CD4-positive, alpha-beta T cell treated with Interleukin-15 for 1 hour (primary cell): ENCODE results near the gene DRGX.

Source experiments
- DNase-seq: peaks from one replicate; pipeline ENCODE4 v3.0.0-alpha.2; 2020

DRGX gene

GRCh38 chr10:49395741-49396665 lies at the start of gene DRGX:
Gene DRGX, minus strand, starts transcription at chr10:49396089. Its CDS starts 649 bp downstream, at chr10:49395440.
- DNase-seq: no peak

GRCh38 chr10:49444349-49444748 lies 48.5 kb upstream of the DRGX start:
- DNase-seq: no peak

GRCh38 chr10:49442863-49443262 lies 47.0 kb upstream of the DRGX start:
- DNase-seq: no peak

GRCh38 chr10:49441488-49442476 lies 45.9 kb upstream of the DRGX start:
- no peak for DNase-seq

- no peak for DNase-seq
These were observed 39.3 kb upstream of the DRGX start for GRCh38 chr10:49435225-49435624.

- no peak for DNase-seq
These were observed 37.2 kb upstream of the DRGX start for GRCh38 chr10:49433069-49433468.

- no peak for DNase-seq
These were observed 35.5 kb upstream of the DRGX start for GRCh38 chr10:49431426-49431825.

- no peak for DNase-seq
These were observed 33.6 kb upstream of the DRGX start for GRCh38 chr10:49429458-49429857.

- DNase-seq: no peak
These were observed 30.8 kb upstream of the DRGX start for GRCh38 chr10:49426490-49427360.

GRCh38 chr10:49419005-49419404 lies 23.1 kb upstream of the DRGX start:
- no peak for DNase-seq

GRCh38 chr10:49418328-49418727 lies 22.4 kb upstream of the DRGX start:
- no peak for DNase-seq

- DNase-seq: no peak
These were observed 22.1 kb upstream of the DRGX start for GRCh38 chr10:49418053-49418326.

GRCh38 chr10:49417311-49418052 lies 21.6 kb upstream of the DRGX start:
- no peak for DNase-seq

GRCh38 chr10:49415846-49416245 lies 20.0 kb upstream of the DRGX start:
- no peak for DNase-seq

- DNase-seq: no peak
These were observed 19.2 kb upstream of the DRGX start for GRCh38 chr10:49415109-49415508.

GRCh38 chr10:49414496-49414895 lies 18.6 kb upstream of the DRGX start:
- DNase-seq: no peak

- DNase-seq: no peak
These were observed 16.7 kb upstream of the DRGX start for GRCh38 chr10:49412571-49412970.

- no peak for DNase-seq
These were observed 14.6 kb upstream of the DRGX start for GRCh38 chr10:49410365-49411074.

GRCh38 chr10:49409755-49410154 lies 13.9 kb upstream of the DRGX start:
- DNase-seq: no peak

- no peak for DNase-seq
These were observed 12.8 kb upstream of the DRGX start for GRCh38 chr10:49408519-49409306.
